GM11168 (cell line): Measurements from ENCODE around the gene MAP3K3.

Experiments used
- in situ Hi-C: fragments of 300-500 bp; cut with MboI; formaldehyde crosslinking; loops from one replicate; pipeline ENCODE4 v1.12.0; 2022; ENCODE audit warnings: low sequenced_read_pairs; ENCODE audit not compliant: unreplicated experiment

Gene MAP3K3

GRCh38 chr17:63621229-63621683 is 961 bp upstream of the MAP3K3 start:
- in situ Hi-C loops: no loop called here

- in situ Hi-C loops: no loop called here
Observed at GRCh38 chr17:63622574-63623390, 565 bp downstream of the MAP3K3 start.

- in situ Hi-C loops: no loop called here
Observed at GRCh38 chr17:63623786-63624530, 1.7 kb downstream of the MAP3K3 start.

GRCh38 chr17:63624531-63624880 is 2.3 kb downstream of the MAP3K3 start:
- in situ Hi-C loops: no loop called here

- in situ Hi-C loops: no loop called here
Observed at GRCh38 chr17:63626551-63627180, 4.4 kb downstream of the MAP3K3 start.

GRCh38 chr17:63629627-63630026 is 7.4 kb downstream of the MAP3K3 start:
- in situ Hi-C loops: no loop called here

GRCh38 chr17:63631062-63631461 is 8.8 kb downstream of the MAP3K3 start:
- in situ Hi-C loops: no loop called here

GRCh38 chr17:63631626-63632025 is 9.4 kb downstream of the MAP3K3 start:
- in situ Hi-C loops: no loop called here

GRCh38 chr17:63633742-63634141 is 11.5 kb downstream of the MAP3K3 start:
- in situ Hi-C loops: no loop called here

- in situ Hi-C loops: no loop called here
Observed at GRCh38 chr17:63634163-63634562, 11.9 kb downstream of the MAP3K3 start.

GRCh38 chr17:63634816-63635215 is 12.6 kb downstream of the MAP3K3 start:
- in situ Hi-C loops: no loop called here

- in situ Hi-C loops: no loop called here
Observed at GRCh38 chr17:63635290-63635689, 13.1 kb downstream of the MAP3K3 start.

- in situ Hi-C loops: no loop called here
Observed at GRCh38 chr17:63635787-63636186, 13.6 kb downstream of the MAP3K3 start.

GRCh38 chr17:63639125-63639524 is 16.9 kb downstream of the MAP3K3 start:
- in situ Hi-C loops: no loop called here

- in situ Hi-C loops: no loop called here
Observed at GRCh38 chr17:63640038-63640437, 17.8 kb downstream of the MAP3K3 start.

- in situ Hi-C loops: no loop called here
Observed at GRCh38 chr17:63641692-63642448, 19.7 kb downstream of the MAP3K3 start.

- in situ Hi-C loops: no loop called here
Observed at GRCh38 chr17:63644846-63645245, 22.6 kb downstream of the MAP3K3 start.

- in situ Hi-C loops: no loop called here
Observed at GRCh38 chr17:63645775-63646487, 23.7 kb downstream of the MAP3K3 start.

GRCh38 chr17:63646488-63646806 is 24.2 kb downstream of the MAP3K3 start:
- in situ Hi-C loops: no loop called here
